C4-2B (cell line): ENCODE data around the gene AKIRIN1.

Source experiments
- CTCF ChIP-seq: fragments of 450-650 bp; conservative IDR thresholded peaks from 2 replicates; pipeline ENCODE4 v1.5.1; 2017; ENCODE audit warnings: mild to moderate bottlenecking
- ZFX ChIP-seq: fragments of 450-650 bp; IDR thresholded peaks from 2 replicates; pipeline ENCODE4 v1.6.1; 2017

GRCh38 chr1:39045231-39045630, 54.2 kb downstream of the AKIRIN1 start:
- TF ChIP-seq CTCF: no peak
- TF ChIP-seq ZFX: no peak
